Esophagus muscularis mucosa (tissue), 4 donors: Measurements from ENCODE around the gene SIGLEC15. TPM values are rescaled to one million over a fixed set of nuclear protein-coding genes. Genes with fewer than 3 reads are reported as not detected.

Experiments used
- DNase-seq: peaks from one replicate; pipeline ENCODE4 v3.0.0-alpha.2; 2017; ENCODE audit errors: extremely low spot score
- H3K27ac ChIP-seq, 4 donors: fragments of 200-600 bp; sonication (generic); replicated peaks in 1 of 4; 1 replicate in 3 of 4; 2 replicates in 1 of 4; pipeline ENCODE4 v1.5.1; 2016 to 2019; ENCODE audit warnings: mild to moderate bottlenecking in 1 of 4
- H3K27me3 ChIP-seq, 4 donors: fragments of 200-600 bp; sonication (generic); one replicate each; pipeline versions ENCODE4 v1.5.1 to v1.6.0; 2016 to 2019
- H3K36me3 ChIP-seq, 4 donors: fragments of 200-600 bp; sonication (generic); one replicate each; pipeline ENCODE4 v1.5.1; 2016 to 2019
- H3K4me1 ChIP-seq, 4 donors: fragments of 200-600 bp; sonication (generic); one replicate each; pipeline ENCODE4 v1.5.1; 2016 to 2019
- H3K4me3 ChIP-seq, 4 donors: fragments of 200-600 bp; sonication (generic); 1 replicate in 2 of 4; 2 replicates in 2 of 4; pipeline ENCODE4 v1.5.1; 2016 to 2019; ENCODE audit warnings: mild to moderate bottlenecking in 4 of 4, moderate library complexity in 1 of 4
- H3K9me3 ChIP-seq, 4 donors: fragments of 200-600 bp; sonication (generic); 1 replicate in 3 of 4; 2 replicates in 1 of 4; pipeline ENCODE4 v1.5.1; 2016 to 2019
- CTCF ChIP-seq, 3 experiments: fragments of 200-600 bp in 2 of 3; fragments of 450-650 bp in 1 of 3; sonication (generic) in 2 of 3; IDR thresholded peaks; one replicate each; pipeline ENCODE4 v1.5.1; 2017 to 2019; ENCODE audit warnings: antibody characterized with exemption in 3 of 3, mild to moderate bottlenecking in 2 of 3, moderate library complexity in 1 of 3
- EP300 ChIP-seq: sonication (generic); formaldehyde crosslinking; IDR thresholded peaks from one replicate; pipeline ENCODE4 v1.6.1; 2017; ENCODE audit warnings: antibody characterized with exemption
- POLR2A ChIP-seq: fragments of 450-650 bp; IDR thresholded peaks from one replicate; pipeline ENCODE4 v1.6.1; 2017; ENCODE audit warnings: antibody characterized with exemption, moderate library complexity, mild to moderate bottlenecking, low read depth
- POLR2AphosphoS5 ChIP-seq, 2 donors: sonication (generic); formaldehyde crosslinking; IDR thresholded peaks; one replicate each; pipeline ENCODE4 v1.6.1; 2017; ENCODE audit warnings: antibody characterized with exemption in 2 of 2
- WGBS: methylation state at CpG from one replicate; pipeline ENCODE4 v1.1.5; 2018; 5-methylcytosine and 5-hydroxymethylcytosine counted together
- intact Hi-C: fragments of 100-400 bp; cut with DNase I; formaldehyde crosslinking; loops from one replicate; pipeline ENCODE4 v1.15.1; 2023
- total RNA-seq, 4 donors: library from RNA; depleted of rRNA; stranded (reverse); fragments of >200 nt; gene quantifications; one replicate each; pipeline versions ENCODE4 v1.1.0 to v1.2.1, GENCODE V29; 2016

SIGLEC15 gene
- total RNA-seq, 4 donors from 2014 or later: 0.17 TPM; not detected in 3

- intact Hi-C loops: loop anchor here (2.0 to 5.0 kb wide), 2 partner anchors 190 to 259 kb away; no protein-coding TSS in a partner anchor
- DNase-seq: no peak
- H3K27ac ChIP-seq: no peak overlapping the region
- peaks cover 0 to 10% (median 7%) of the 10 kb centered on the region in 4 donors for H3K4me1 ChIP-seq
- peaks cover 14 to 81% (median 50%) of the 10 kb centered on the region in 4 donors for H3K36me3 ChIP-seq
- no peaks in the 10 kb centered on the region for H3K27me3 ChIP-seq
- 97% methylated on average over 3 of the region's 3 CpGs for WGBS
- no peak overlapping the region for H3K4me3 ChIP-seq
- no peak for TF ChIP-seq POLR2A
- no peak for TF ChIP-seq CTCF (IDR thresholded peaks at IDR 0.05)
- TF ChIP-seq EP300: no peak
- no peak for TF ChIP-seq POLR2AphosphoS5 (IDR thresholded peaks at IDR 0.05)
- no peaks in the 10 kb centered on the region for H3K9me3 ChIP-seq
Measured at GRCh38 chr18:45880876-45881558, 55.5 kb downstream of the SIGLEC15 start.

GRCh38 chr18:45887585-45887984 lies 62.1 kb downstream of the SIGLEC15 start:
- Histone ChIP-seq H3K9me3 (no peaks in the 10 kb centered on the region), H3K27me3 (no peaks in the 10 kb centered on the region), H3K4me3 (no peak overlapping the region), H3K36me3 (peaks cover 11 to 76% (median 50%) of the 10 kb centered on the region in 4 donors), H3K4me1 (peaks cover 0 to 11% (median 0%) of the 10 kb centered on the region in 4 donors), H3K27ac (no peak overlapping the region)
- DNase-seq: no peak
- TF ChIP-seq EP300 (no peak), POLR2A (no peak), POLR2AphosphoS5 (IDR thresholded peaks at IDR 0.05) (no peak), CTCF (IDR thresholded peaks at IDR 0.05) (no peak)
- WGBS: 98% methylated on average over 5 of the region's 5 CpGs
- intact Hi-C loops: no loop called here

- Histone ChIP-seq H3K36me3 (peaks cover 11 to 72% (median 45%) of the 10 kb centered on the region in 4 donors), H3K27ac (no peak overlapping the region), H3K9me3 (no peaks in the 10 kb centered on the region), H3K27me3 (no peaks in the 10 kb centered on the region), H3K4me1 (peaks cover 0 to 19% (median 0%) of the 10 kb centered on the region in 4 donors), H3K4me3 (no peak overlapping the region)
- 88% methylated on average over 3 of the region's 3 CpGs for WGBS
- TF ChIP-seq POLR2AphosphoS5 (IDR thresholded peaks at IDR 0.05) (no peak), EP300 (no peak), CTCF (IDR thresholded peaks at IDR 0.05) (no peak), POLR2A (no peak)
- intact Hi-C loops: no loop called here
- DNase-seq: no peak
Measured at GRCh38 chr18:45889419-45890064, 64.1 kb downstream of the SIGLEC15 start.

GRCh38 chr18:45890606-45891005 lies 65.1 kb downstream of the SIGLEC15 start:
- no peak for TF ChIP-seq EP300
- no peak for TF ChIP-seq CTCF (IDR thresholded peaks at IDR 0.05)
- TF ChIP-seq POLR2AphosphoS5 (IDR thresholded peaks at IDR 0.05): no peak
- TF ChIP-seq POLR2A: no peak
- no peak for DNase-seq
- intact Hi-C loops: no loop called here
- peaks cover 0 to 19% (median under 1%) of the 10 kb centered on the region in 4 donors for H3K4me1 ChIP-seq
- no peaks in the 10 kb centered on the region for H3K27me3 ChIP-seq
- H3K4me3 ChIP-seq: no peak overlapping the region
- 77% methylated on average over 1 of the region's 1 CpG for WGBS
- H3K27ac ChIP-seq: no peak overlapping the region
- peaks cover 11 to 66% (median 40%) of the 10 kb centered on the region in 4 donors for H3K36me3 ChIP-seq
- no peaks in the 10 kb centered on the region for H3K9me3 ChIP-seq
